ENCODE results near the gene SLC22A1. TPM values are rescaled to one million over a fixed set of nuclear protein-coding genes. Genes with fewer than 3 reads are reported as not detected.

SLC22A1 gene
- total RNA-seq, 2 experiments from 2014 or later = 0.31 to 1.1 TPM

DNA sequence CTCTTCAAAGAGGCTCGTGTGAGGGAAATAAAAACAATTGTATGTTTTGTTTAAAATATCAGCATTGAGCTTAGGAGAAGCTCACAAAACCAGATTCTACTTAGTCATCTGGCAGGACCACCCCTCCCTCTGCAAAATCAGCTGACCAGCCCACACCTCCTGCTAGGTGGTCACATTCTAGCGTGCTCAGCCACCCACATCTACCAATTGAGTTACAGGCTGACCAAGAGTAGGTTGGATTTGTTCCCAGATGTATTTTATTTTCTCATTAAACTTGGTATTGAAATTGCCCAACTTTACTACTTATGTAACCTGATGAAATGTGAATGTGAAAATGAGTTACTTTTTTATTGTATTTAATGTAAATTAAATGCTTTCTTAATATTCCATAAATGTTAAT lies 80.8 kb downstream of the SLC22A1 start:
- Mint-ChIP-seq H3K27me3 (peaks cover 24% of the 10 kb centered on the region), H3K36me3 (ENCODE audit: low read depth) (no peaks in the 10 kb centered on the region), H3K9me3 (peaks cover 4% of the 10 kb centered on the region), H3K4me1 (ENCODE audit: low read depth) (no peaks in the 10 kb centered on the region), H3K4me3 (no peak overlapping the region), H3K27ac (no peak overlapping the region)
- POLR2A ChIA-PET = no interaction called here
- TF ChIP-seq, protein P1, sequence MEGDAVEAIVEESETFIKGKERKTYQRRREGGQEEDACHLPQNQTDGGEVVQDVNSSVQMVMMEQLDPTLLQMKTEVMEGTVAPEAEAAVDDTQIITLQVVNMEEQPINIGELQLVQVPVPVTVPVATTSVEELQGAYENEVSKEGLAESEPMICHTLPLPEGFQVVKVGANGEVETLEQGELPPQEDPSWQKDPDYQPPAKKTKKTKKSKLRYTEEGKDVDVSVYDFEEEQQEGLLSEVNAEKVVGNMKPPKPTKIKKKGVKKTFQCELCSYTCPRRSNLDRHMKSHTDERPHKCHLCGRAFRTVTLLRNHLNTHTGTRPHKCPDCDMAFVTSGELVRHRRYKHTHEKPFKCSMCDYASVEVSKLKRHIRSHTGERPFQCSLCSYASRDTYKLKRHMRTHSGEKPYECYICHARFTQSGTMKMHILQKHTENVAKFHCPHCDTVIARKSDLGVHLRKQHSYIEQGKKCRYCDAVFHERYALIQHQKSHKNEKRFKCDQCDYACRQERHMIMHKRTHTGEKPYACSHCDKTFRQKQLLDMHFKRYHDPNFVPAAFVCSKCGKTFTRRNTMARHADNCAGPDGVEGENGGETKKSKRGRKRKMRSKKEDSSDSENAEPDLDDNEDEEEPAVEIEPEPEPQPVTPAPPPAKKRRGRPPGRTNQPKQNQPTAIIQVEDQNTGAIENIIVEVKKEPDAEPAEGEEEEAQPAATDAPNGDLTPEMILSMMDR (IDR thresholded peaks at IDR 0.05) = no peak
- intact Hi-C loops (cut with micrococcal nuclease) = no loop called here
- CTCF ChIA-PET = no interaction called here
- no peak for DNase-seq
- no peak for ATAC-seq

DNA sequence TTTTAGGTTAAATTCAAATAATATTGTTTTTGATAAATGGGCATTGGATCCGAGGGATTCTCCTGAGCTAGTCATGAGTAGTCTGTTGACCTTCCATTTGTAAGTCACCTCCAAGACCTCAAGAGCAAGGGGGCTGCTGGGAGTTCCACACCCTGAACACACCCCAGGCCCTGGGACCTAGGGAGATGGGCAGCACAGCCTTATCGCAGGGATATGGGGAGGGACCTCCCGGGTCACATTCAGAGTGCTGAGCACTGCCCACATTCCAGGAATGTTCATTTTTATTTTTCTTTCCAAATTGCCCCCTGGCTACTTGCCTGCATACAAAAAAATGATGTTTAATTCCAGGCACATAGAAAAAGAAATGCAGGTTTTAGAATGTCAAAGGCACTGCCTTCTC lies 81.5 kb downstream of the SLC22A1 start:
- ATAC-seq = no peak
- intact Hi-C loops (cut with micrococcal nuclease) = no loop called here
- DNase-seq = no peak
- ChIA-PET CTCF (no interaction called here), POLR2A (no interaction called here)
- TF ChIP-seq, protein P1 (IDR thresholded peaks at IDR 0.05) = no peak
- Mint-ChIP-seq H3K9me3 (peaks cover 5% of the 10 kb centered on the region), H3K4me1 (ENCODE audit: low read depth) (no peaks in the 10 kb centered on the region), H3K27ac (no peak overlapping the region), H3K4me3 (no peak overlapping the region), H3K27me3 (peaks cover 25% of the 10 kb centered on the region), H3K36me3 (ENCODE audit: low read depth) (no peaks in the 10 kb centered on the region)

DNA sequence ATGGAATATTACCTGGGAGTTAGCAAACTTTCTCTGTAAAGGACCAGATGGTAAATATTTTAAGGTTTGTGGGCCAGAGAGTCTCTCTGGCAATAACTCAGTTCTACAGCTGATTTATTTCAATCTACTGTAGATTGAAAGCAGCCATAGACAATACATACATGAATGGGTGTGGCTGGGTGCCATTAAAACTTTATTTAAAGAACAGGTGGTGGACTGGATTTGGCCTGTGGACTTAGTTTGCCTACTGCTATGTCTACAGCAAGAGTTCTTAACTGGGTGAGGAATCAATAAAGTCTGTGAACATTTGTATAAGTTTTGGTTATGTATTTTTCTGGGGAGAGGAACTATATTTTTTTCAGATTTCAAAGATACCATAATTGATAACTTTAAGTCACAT lies 81.9 kb downstream of the SLC22A1 start:
- H3K9me3 Mint-ChIP-seq = peaks cover 6% of the 10 kb centered on the region
- TF ChIP-seq, protein P1 (IDR thresholded peaks at IDR 0.05) = no peak
- no peak overlapping the region for H3K4me3 Mint-ChIP-seq
- no peak overlapping the region for H3K27ac Mint-ChIP-seq
- H3K36me3 Mint-ChIP-seq (ENCODE audit: low read depth) = no peaks in the 10 kb centered on the region
- DNase-seq (no peak), ATAC-seq (no peak)
- H3K27me3 Mint-ChIP-seq = peaks cover 26% of the 10 kb centered on the region
- ChIA-PET CTCF (no interaction called here), POLR2A (no interaction called here)
- intact Hi-C loops (cut with micrococcal nuclease) = no loop called here
- H3K4me1 Mint-ChIP-seq (ENCODE audit: low read depth) = no peaks in the 10 kb centered on the region

DNA sequence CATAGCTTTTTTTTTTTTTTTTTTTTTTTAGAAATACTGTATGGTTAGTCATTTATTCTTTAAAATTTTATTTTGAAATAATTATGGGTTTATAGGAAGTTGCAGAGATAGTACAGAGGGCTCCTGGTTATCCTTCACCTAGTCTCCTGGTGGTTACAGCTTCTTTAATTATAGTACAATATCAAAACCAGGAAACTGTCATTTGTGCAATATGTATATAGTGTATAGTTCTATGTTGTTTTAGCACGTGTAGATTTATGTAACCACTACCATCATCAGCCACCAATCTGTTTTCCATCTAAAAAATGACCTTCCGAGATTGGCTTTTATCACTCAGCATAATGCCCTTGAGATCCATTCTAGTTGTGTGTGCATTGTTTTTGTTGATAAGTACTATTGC lies 82.3 kb downstream of the SLC22A1 start:
- ChIA-PET POLR2A (no interaction called here), CTCF (no interaction called here)
- no peaks in the 10 kb centered on the region for H3K36me3 Mint-ChIP-seq (ENCODE audit: low read depth)
- H3K27me3 Mint-ChIP-seq = peaks cover 26% of the 10 kb centered on the region
- H3K4me1 Mint-ChIP-seq (ENCODE audit: low read depth) = no peaks in the 10 kb centered on the region
- intact Hi-C loops (cut with micrococcal nuclease) = no loop called here
- TF ChIP-seq, protein P1 (IDR thresholded peaks at IDR 0.05) = no peak
- DNase-seq (no peak), ATAC-seq (no peak)
- H3K27ac Mint-ChIP-seq = no peak overlapping the region
- peaks cover 6% of the 10 kb centered on the region for H3K9me3 Mint-ChIP-seq
- no peak overlapping the region for H3K4me3 Mint-ChIP-seq

DNA sequence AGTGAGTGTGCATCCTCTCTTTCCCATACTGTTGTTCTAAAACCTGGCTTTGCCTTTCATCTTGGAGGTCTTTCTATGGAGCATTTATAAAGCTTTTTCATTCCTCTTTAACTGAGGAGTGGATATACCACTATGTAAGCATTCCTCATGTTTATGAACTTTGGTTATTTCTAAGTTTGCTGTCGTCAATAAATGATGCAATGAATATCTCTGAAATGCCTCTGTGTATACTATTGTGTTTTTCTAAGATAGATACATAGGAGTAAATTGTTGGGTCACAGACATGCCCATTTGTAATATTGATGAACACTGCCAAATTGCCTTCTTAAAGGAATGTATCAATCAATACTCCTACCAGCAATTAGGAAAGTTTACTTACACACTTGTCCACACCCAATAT lies 83.1 kb downstream of the SLC22A1 start:
- intact Hi-C loops (cut with micrococcal nuclease) = no loop called here
- Mint-ChIP-seq H3K4me1 (ENCODE audit: low read depth) (no peaks in the 10 kb centered on the region), H3K9me3 (peaks cover 6% of the 10 kb centered on the region), H3K27me3 (peaks cover 27% of the 10 kb centered on the region), H3K27ac (no peak overlapping the region), H3K4me3 (no peak overlapping the region), H3K36me3 (ENCODE audit: low read depth) (no peaks in the 10 kb centered on the region)
- POLR2A ChIA-PET = no interaction called here
- CTCF ChIA-PET = no interaction called here
- DNase-seq = no peak
- no peak for ATAC-seq
- TF ChIP-seq, protein P1 (IDR thresholded peaks at IDR 0.05) = no peak

All from activated CD8-positive, alpha-beta T cell treated with anti-CD3 and anti-CD28 coated beads for 36 hours (primary cell).